HCT116 (cell line): ENCODE measurements around the gene HES6. TPM values are rescaled to one million over a fixed set of nuclear protein-coding genes. Genes with fewer than 3 reads are reported as not detected.

ENCODE experiments used
- ATAC-seq: fragments of 200-7000 bp; cut with Tn5 transposase; 2 replicates; pipeline ENCODE4 v1.9.1; 2020; ENCODE audit warnings: mild to moderate bottlenecking, moderate library complexity
- BruUV-seq: library from RNA; stranded (reverse); fragments of 400-500 nt; replicated peaks from 2 replicates; lab custom pipeline; 2021; lab: Mats Ljungman, UMichigan
- CTCF ChIA-PET: fragments of 300-600 bp; sonication (Branson Sonifier 250); formaldehyde crosslinking; loops from one replicate; lab custom pipeline; 2021; ENCODE audit warnings: antibody characterized with exemption; lab: Charles Lee
- POLR2A ChIA-PET: fragments of 300-600, 350-600 bp; sonication (Branson Sonifier 250); formaldehyde crosslinking; loops from one replicate; lab custom pipeline; 2021; ENCODE audit warnings: antibody characterized with exemption; lab: Charles Lee
- RAD21 ChIA-PET, 2 experiments: fragments of 300-600 bp; sonication (Branson Sonifier 250); formaldehyde crosslinking; loops; one replicate each; lab custom pipeline; 2023; ENCODE audit warnings: low total read pairs in 2 of 2; ENCODE audit not compliant: uncharacterized antibody in 2 of 2, unreplicated experiment in 2 of 2, low non-redundant PET in 1 of 2; lab: Charles Lee
- DNase-seq: peaks from one replicate; pipeline ENCODE4 v3.0.0-alpha.2; 2010; ENCODE audit warnings: low read depth, low spot score
- H2AFZ ChIP-seq: fragments of 200-600 bp; shearing (Covaris generic), sonication (generic); 2 replicates; pipeline ENCODE4 v1.6.1; 2017; ENCODE audit warnings: low read depth, mixed run types, mixed read lengths, antibody characterized with exemption, low read length; ENCODE audit not compliant: poor library complexity, severe bottlenecking
- H3K27ac ChIP-seq: 2 replicates; pipeline ENCODE4 v1.5.1; 2012; ENCODE audit warnings: low read depth, low read length
- H3K27me3 ChIP-seq: fragments of 200-600 bp; sonication (generic); 2 replicates; pipeline ENCODE4 v1.6.1; 2016; ENCODE audit warnings: mixed run types, low read length, mixed read lengths; ENCODE audit not compliant: insufficient read depth
- H3K36me3 ChIP-seq, 2 experiments: fragments of 200-500 bp in 1 of 2; fragments of 200-600 bp in 1 of 2; sonication (Bioruptor generic) in 1 of 2; sonication (generic) in 1 of 2; 2 replicates each; pipeline versions ENCODE4 v1.5.1 to v1.6.1; 2014 to 2016; ENCODE audit warnings: low read length in 2 of 2, inconsistent platforms in 1 of 2, mixed read lengths in 1 of 2, mixed run types in 1 of 2; ENCODE audit not compliant: insufficient read depth in 2 of 2, control insufficient read depth in 1 of 2
- H3K4me1 ChIP-seq, 2 experiments: fragments of 200-600 bp in 1 of 2; sonication (generic) in 1 of 2; 2 replicates each; pipeline versions ENCODE4 v1.5.1 to v1.6.1; 2012 to 2017; ENCODE audit warnings: low read length in 2 of 2, inconsistent platforms in 1 of 2, mild to moderate bottlenecking in 1 of 2, mixed read lengths in 1 of 2, mixed run types in 1 of 2, moderate library complexity in 1 of 2; ENCODE audit not compliant: insufficient read depth in 2 of 2, control insufficient read depth in 1 of 2
- H3K4me2 ChIP-seq: fragments of 200-600 bp; sonication (generic); 2 replicates; pipeline ENCODE4 v1.6.1; 2017; ENCODE audit warnings: mixed run types, low read length, mixed read lengths
- H3K4me3 ChIP-seq, 2 experiments: fragments of 200-600 bp in 1 of 2; sonication (generic) in 1 of 2; replicated peaks in 1 of 2; 2 replicates each; pipeline ENCODE4 v1.5.1; 2011 to 2016; ENCODE audit warnings: low read length in 2 of 2, control low read depth in 1 of 2, low read depth in 1 of 2, mild to moderate bottlenecking in 1 of 2, mixed read lengths in 1 of 2, mixed run types in 1 of 2
- H3K79me2 ChIP-seq: fragments of 200-600 bp; sonication (generic); 2 replicates; pipeline ENCODE4 v1.6.1; 2017; ENCODE audit warnings: mild to moderate bottlenecking, mixed run types, low read length, moderate library complexity, mixed read lengths; ENCODE audit not compliant: insufficient read depth
- H3K9ac ChIP-seq: fragments of 200-600 bp; sonication (generic); 2 replicates; pipeline ENCODE4 v1.6.1; 2016; ENCODE audit warnings: low read length, mixed read lengths
- H3K9me2 ChIP-seq: fragments of 200-600 bp; sonication (generic), shearing (Covaris generic); 2 replicates; pipeline ENCODE4 v1.6.1; 2017; ENCODE audit warnings: mixed run types, mild to moderate bottlenecking, moderate library complexity; ENCODE audit not compliant: insufficient read depth
- H3K9me3 ChIP-seq, 2 experiments: fragments of 200-500 bp in 1 of 2; fragments of 200-600 bp in 1 of 2; sonication (Bioruptor generic) in 1 of 2; sonication (generic) in 1 of 2; 2 replicates each; pipeline ENCODE4 v1.6.1; 2014 to 2017; ENCODE audit warnings: low read length in 2 of 2, mixed read lengths in 2 of 2, inconsistent platforms in 1 of 2, low read depth in 1 of 2, mild to moderate bottlenecking in 1 of 2, mixed run types in 1 of 2, moderate library complexity in 1 of 2; ENCODE audit not compliant: control insufficient read depth in 1 of 2, insufficient read depth in 1 of 2
- H4K20me1 ChIP-seq: fragments of 200-600 bp; sonication (generic), shearing (Covaris generic); 2 replicates; pipeline ENCODE4 v1.6.1; 2017; ENCODE audit warnings: mixed run types, mild to moderate bottlenecking, moderate library complexity; ENCODE audit not compliant: insufficient read depth
- CEBPB ChIP-seq: IDR thresholded peaks from 2 replicates; pipeline ENCODE4 v1.6.1; 2012; ENCODE audit warnings: low read depth
- ELF1 ChIP-seq: IDR thresholded peaks from 2 replicates; pipeline ENCODE4 v1.6.1; 2012; ENCODE audit warnings: low read depth, borderline replicate concordance
- EZH2 ChIP-seq: fragments of 200-600 bp; sonication (generic); IDR thresholded peaks from 2 replicates; pipeline ENCODE4 v1.6.1; 2017; ENCODE audit warnings: antibody characterized with exemption, mixed run types
- EZH2phosphoT487 ChIP-seq: fragments of 200-600 bp; IDR thresholded peaks from 2 replicates; pipeline ENCODE4 v1.6.1; 2018; ENCODE audit warnings: antibody characterized with exemption, borderline replicate concordance
- FOSL1 ChIP-seq: IDR thresholded peaks from 2 replicates; pipeline ENCODE4 v1.6.1; 2012; ENCODE audit warnings: low read depth
- JUND ChIP-seq: IDR thresholded peaks from 2 replicates; pipeline ENCODE4 v1.6.1; 2012
- POLR2A ChIP-seq: IDR thresholded peaks from 2 replicates; pipeline ENCODE4 v1.7.0; 2011; ENCODE audit warnings: borderline replicate concordance; ENCODE audit not compliant: insufficient read depth, insufficient read length; ENCODE audit errors: extremely low read depth
- POLR2AphosphoS5 ChIP-seq: IDR thresholded peaks from 2 replicates; pipeline ENCODE4 v1.6.1; 2011; ENCODE audit warnings: mild to moderate bottlenecking, low read depth, low read length, moderate library complexity
- RAD21 ChIP-seq: IDR thresholded peaks from 2 replicates; pipeline ENCODE4 v1.6.1; 2012; ENCODE audit warnings: low read depth, mild to moderate bottlenecking
- SIN3A ChIP-seq: IDR thresholded peaks from 2 replicates; pipeline ENCODE4 v1.6.1; 2012; ENCODE audit warnings: low read depth
- SP1 ChIP-seq: IDR thresholded peaks from 2 replicates; pipeline ENCODE4 v1.6.1; 2012; ENCODE audit warnings: low read depth
- SRF ChIP-seq: IDR thresholded peaks from 2 replicates; pipeline ENCODE4 v1.6.1; 2012; ENCODE audit warnings: low read depth
- TCF7L2 ChIP-seq: IDR thresholded peaks from 2 replicates; pipeline ENCODE4 v1.7.0; 2011; ENCODE audit warnings: borderline replicate concordance, inconsistent platforms; ENCODE audit not compliant: insufficient read depth, insufficient read length; ENCODE audit errors: extremely low read depth
- YY1 ChIP-seq: IDR thresholded peaks from 2 replicates; pipeline ENCODE4 v1.6.1; 2011; ENCODE audit warnings: low read length, low read depth, moderate library complexity, mild to moderate bottlenecking; ENCODE audit not compliant: insufficient replicate concordance; ENCODE audit errors: extremely low read depth
- ZFX ChIP-seq: fragments of 450-650 bp; IDR thresholded peaks from 2 replicates; pipeline ENCODE4 v1.6.1; 2017
- ZNF274 ChIP-seq: fragments of 200-500 bp; sonication (Bioruptor generic); IDR thresholded peaks from 2 replicates; pipeline ENCODE4 v1.6.1; 2014; ENCODE audit warnings: mild to moderate bottlenecking, low read depth, low read length, inconsistent platforms
- intact Hi-C: fragments of 100-400 bp; cut with micrococcal nuclease; formaldehyde crosslinking; loops from 2 replicates; pipeline ENCODE4 v1.10.0; 2022
- total RNA-seq: library from RNA; stranded (reverse); gene quantifications from one replicate; pipeline ENCODE4 v1.2.1, GENCODE V29; 2021; ENCODE audit not compliant: unreplicated experiment
- TF ChIP-seq, protein P1 (sequence below): IDR thresholded peaks from 2 replicates; pipeline ENCODE4 v1.6.1; 2011; ENCODE audit warnings: mild to moderate bottlenecking, low read length, moderate library complexity; ENCODE audit not compliant: insufficient replicate concordance; ENCODE audit errors: extremely low read depth
- TF ChIP-seq, protein P2 (sequence below), 3 experiments: fragments of 200-600 bp in 1 of 3; sonication (generic) in 1 of 3; IDR thresholded peaks in 2 of 3; conservative IDR thresholded peaks in 1 of 3; 2 replicates each; pipeline ENCODE4 v1.5.1; 2012 to 2017; ENCODE audit warnings: low read depth in 2 of 3, low read length in 2 of 3, antibody characterized with exemption in 1 of 3, borderline replicate concordance in 1 of 3, control low read depth in 1 of 3, mild to moderate bottlenecking in 1 of 3, mixed read lengths in 1 of 3, mixed run types in 1 of 3, moderate library complexity in 1 of 3; ENCODE audit not compliant: insufficient read depth in 1 of 3
- TF ChIP-seq, protein P3 (sequence below): IDR thresholded peaks from 2 replicates; pipeline ENCODE4 v1.6.1; 2012; ENCODE audit warnings: low read depth
- TF ChIP-seq, protein P4 (sequence below): IDR thresholded peaks from 2 replicates; pipeline ENCODE4 v1.6.1; 2012

Gene HES6
- total RNA-seq, 1 experiment from 2014 or later: 47.8 TPM

DNA sequence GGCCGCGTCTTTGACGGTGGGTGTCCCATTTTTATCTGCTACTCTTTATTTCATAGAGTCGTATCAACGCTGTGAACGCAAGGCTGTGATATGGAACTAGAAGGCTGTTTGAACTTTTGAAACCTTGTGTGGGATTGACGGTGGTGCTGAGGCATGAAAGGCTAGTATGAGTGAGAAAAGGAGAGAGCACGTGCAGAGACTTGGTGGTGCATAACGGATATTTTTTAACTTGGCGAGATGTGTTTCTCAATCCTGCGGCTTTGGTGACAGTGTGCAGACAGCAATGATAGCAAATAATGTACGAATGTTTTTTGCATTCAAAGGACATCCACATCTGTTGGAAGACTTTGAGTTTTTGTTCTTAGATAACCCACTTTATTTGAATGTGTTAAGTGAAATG, 6.2 kb downstream of the HES6 start:
- H3K4me1 ChIP-seq: peaks cover 3 to 17% of the 10 kb centered on the region in 2 experiments; a peak in 3 of 4 replicates

More for the DNA sequence above, 6.2 kb downstream of the HES6 start:
- ChIA-PET POLR2A (no interaction called here), RAD21 (no interaction called here), CTCF (no interaction called here)
- Histone ChIP-seq H3K79me2 (no peaks in the 10 kb centered on the region), H3K9me3 (no peaks in the 10 kb centered on the region), H2AFZ (no peak overlapping the region), H3K4me2 (no peak overlapping the region), H3K9ac (no peak overlapping the region), H4K20me1 (no peaks in the 10 kb centered on the region), H3K4me3 (no peak overlapping the region), H3K9me2 (no peaks in the 10 kb centered on the region), H3K36me3 (no peaks in the 10 kb centered on the region), H3K27ac (no peak overlapping the region), H3K27me3 (no peaks in the 10 kb centered on the region)
- no peak for DNase-seq
- TF ChIP-seq, protein P1, sequence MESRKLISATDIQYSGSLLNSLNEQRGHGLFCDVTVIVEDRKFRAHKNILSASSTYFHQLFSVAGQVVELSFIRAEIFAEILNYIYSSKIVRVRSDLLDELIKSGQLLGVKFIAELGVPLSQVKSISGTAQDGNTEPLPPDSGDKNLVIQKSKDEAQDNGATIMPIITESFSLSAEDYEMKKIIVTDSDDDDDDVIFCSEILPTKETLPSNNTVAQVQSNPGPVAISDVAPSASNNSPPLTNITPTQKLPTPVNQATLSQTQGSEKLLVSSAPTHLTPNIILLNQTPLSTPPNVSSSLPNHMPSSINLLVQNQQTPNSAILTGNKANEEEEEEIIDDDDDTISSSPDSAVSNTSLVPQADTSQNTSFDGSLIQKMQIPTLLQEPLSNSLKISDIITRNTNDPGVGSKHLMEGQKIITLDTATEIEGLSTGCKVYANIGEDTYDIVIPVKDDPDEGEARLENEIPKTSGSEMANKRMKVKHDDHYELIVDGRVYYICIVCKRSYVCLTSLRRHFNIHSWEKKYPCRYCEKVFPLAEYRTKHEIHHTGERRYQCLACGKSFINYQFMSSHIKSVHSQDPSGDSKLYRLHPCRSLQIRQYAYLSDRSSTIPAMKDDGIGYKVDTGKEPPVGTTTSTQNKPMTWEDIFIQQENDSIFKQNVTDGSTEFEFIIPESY: no peak
- TF ChIP-seq SP1: no peak
- no peak for TF ChIP-seq SIN3A
- TF ChIP-seq ZNF274: no peak
- no peak for TF ChIP-seq CEBPB
- TF ChIP-seq EZH2: no peak
- TF ChIP-seq FOSL1: no peak
- TF ChIP-seq JUND: no peak
- TF ChIP-seq ELF1: no peak
- no peak for TF ChIP-seq ZFX
- TF ChIP-seq, protein P2, sequence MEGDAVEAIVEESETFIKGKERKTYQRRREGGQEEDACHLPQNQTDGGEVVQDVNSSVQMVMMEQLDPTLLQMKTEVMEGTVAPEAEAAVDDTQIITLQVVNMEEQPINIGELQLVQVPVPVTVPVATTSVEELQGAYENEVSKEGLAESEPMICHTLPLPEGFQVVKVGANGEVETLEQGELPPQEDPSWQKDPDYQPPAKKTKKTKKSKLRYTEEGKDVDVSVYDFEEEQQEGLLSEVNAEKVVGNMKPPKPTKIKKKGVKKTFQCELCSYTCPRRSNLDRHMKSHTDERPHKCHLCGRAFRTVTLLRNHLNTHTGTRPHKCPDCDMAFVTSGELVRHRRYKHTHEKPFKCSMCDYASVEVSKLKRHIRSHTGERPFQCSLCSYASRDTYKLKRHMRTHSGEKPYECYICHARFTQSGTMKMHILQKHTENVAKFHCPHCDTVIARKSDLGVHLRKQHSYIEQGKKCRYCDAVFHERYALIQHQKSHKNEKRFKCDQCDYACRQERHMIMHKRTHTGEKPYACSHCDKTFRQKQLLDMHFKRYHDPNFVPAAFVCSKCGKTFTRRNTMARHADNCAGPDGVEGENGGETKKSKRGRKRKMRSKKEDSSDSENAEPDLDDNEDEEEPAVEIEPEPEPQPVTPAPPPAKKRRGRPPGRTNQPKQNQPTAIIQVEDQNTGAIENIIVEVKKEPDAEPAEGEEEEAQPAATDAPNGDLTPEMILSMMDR (IDR thresholded peaks at IDR 0.05 in 2 of 3, conservative IDR thresholded peaks at IDR 0.05 in 1 of 3; ENCODE audit: borderline replicate concordance in 1 of 3, insufficient read depth in 1 of 3, low read depth in 2 of 3, low read length in 2 of 3): no peak
- no peak for TF ChIP-seq POLR2AphosphoS5
- no peak for TF ChIP-seq RAD21
- TF ChIP-seq EZH2phosphoT487: no peak
- no peak for TF ChIP-seq SRF
- TF ChIP-seq, protein P3, sequence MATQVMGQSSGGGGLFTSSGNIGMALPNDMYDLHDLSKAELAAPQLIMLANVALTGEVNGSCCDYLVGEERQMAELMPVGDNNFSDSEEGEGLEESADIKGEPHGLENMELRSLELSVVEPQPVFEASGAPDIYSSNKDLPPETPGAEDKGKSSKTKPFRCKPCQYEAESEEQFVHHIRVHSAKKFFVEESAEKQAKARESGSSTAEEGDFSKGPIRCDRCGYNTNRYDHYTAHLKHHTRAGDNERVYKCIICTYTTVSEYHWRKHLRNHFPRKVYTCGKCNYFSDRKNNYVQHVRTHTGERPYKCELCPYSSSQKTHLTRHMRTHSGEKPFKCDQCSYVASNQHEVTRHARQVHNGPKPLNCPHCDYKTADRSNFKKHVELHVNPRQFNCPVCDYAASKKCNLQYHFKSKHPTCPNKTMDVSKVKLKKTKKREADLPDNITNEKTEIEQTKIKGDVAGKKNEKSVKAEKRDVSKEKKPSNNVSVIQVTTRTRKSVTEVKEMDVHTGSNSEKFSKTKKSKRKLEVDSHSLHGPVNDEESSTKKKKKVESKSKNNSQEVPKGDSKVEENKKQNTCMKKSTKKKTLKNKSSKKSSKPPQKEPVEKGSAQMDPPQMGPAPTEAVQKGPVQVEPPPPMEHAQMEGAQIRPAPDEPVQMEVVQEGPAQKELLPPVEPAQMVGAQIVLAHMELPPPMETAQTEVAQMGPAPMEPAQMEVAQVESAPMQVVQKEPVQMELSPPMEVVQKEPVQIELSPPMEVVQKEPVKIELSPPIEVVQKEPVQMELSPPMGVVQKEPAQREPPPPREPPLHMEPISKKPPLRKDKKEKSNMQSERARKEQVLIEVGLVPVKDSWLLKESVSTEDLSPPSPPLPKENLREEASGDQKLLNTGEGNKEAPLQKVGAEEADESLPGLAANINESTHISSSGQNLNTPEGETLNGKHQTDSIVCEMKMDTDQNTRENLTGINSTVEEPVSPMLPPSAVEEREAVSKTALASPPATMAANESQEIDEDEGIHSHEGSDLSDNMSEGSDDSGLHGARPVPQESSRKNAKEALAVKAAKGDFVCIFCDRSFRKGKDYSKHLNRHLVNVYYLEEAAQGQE: no peak
- TF ChIP-seq TCF7L2: no peak
- TF ChIP-seq, protein P4, sequence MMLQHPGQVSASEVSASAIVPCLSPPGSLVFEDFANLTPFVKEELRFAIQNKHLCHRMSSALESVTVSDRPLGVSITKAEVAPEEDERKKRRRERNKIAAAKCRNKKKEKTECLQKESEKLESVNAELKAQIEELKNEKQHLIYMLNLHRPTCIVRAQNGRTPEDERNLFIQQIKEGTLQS: no peak
- no peak for TF ChIP-seq YY1
- TF ChIP-seq POLR2A: no peak
- no TSS peak for BruUV-seq
- ATAC-seq: no peak
- intact Hi-C loops: no loop called here
